Activated B cell treated with CpG ODN at 0.5 μM for 24 hours (primary cell): ENCODE data around the gene NTNG2. TPM values are rescaled to one million over a fixed set of nuclear protein-coding genes. Genes with fewer than 3 reads are reported as not detected.

Experiments
- ATAC-seq: fragments of 200-7000 bp; cut with Tn5 transposase; one replicate; pipeline ENCODE4 v1.10.0; 2021; ENCODE audit warnings: low read depth, mild to moderate bottlenecking, moderate library complexity
- CTCF ChIA-PET: fragments of 350-600 bp; sonication (Branson Sonifier 250); formaldehyde crosslinking; loops from one replicate; lab custom pipeline; 2021; ENCODE audit warnings: antibody characterized with exemption; lab: Charles Lee
- POLR2A ChIA-PET: fragments of 350-600 bp; sonication (Branson Sonifier 250); formaldehyde crosslinking; loops from one replicate; lab custom pipeline; 2021; ENCODE audit warnings: antibody characterized with exemption; lab: Charles Lee
- DNase-seq: peaks from one replicate; pipeline ENCODE4 v3.0.0; 2022
- H3K27ac Mint-ChIP-seq: one replicate; pipeline ENCODE4 v1.8.0; 2020; ENCODE audit warnings: mixed read lengths
- H3K27me3 Mint-ChIP-seq: one replicate; pipeline ENCODE4 v1.8.0; 2021; ENCODE audit warnings: mixed read lengths
- H3K36me3 Mint-ChIP-seq: one replicate; pipeline ENCODE4 v1.8.0; 2021; ENCODE audit warnings: low read depth, mixed read lengths
- H3K4me1 Mint-ChIP-seq: one replicate; pipeline ENCODE4 v1.8.0; 2021; ENCODE audit warnings: mixed read lengths
- H3K4me3 Mint-ChIP-seq: one replicate; pipeline ENCODE4 v1.8.0; 2020; ENCODE audit warnings: mild to moderate bottlenecking, mixed read lengths
- H3K9me3 Mint-ChIP-seq: one replicate; pipeline ENCODE4 v1.8.0; 2020; ENCODE audit warnings: mixed read lengths
- CTCF ChIP-seq: fragments of 200-600 bp; IDR thresholded peaks from one replicate; pipeline ENCODE4 v1.8.0; 2022; ENCODE audit warnings: antibody characterized with exemption, mild to moderate bottlenecking
- intact Hi-C: fragments of 100-400 bp; cut with micrococcal nuclease; formaldehyde crosslinking; loops from one replicate; pipeline ENCODE4 v1.15.1; 2024
- total RNA-seq: library from RNA; stranded (reverse); gene quantifications from 2 replicates; pipeline ENCODE4 v1.2.3, GENCODE V29; 2022

NTNG2 gene
- total RNA-seq, 1 donor from 2014 or later: 3.1 TPM

GRCh38 chr9:132274861-132275260 is 113.0 kb downstream of the NTNG2 start:
- DNase-seq: no peak
- Mint-ChIP-seq H3K4me1 (no peaks in the 10 kb centered on the region), H3K27me3 (no peaks in the 10 kb centered on the region), H3K9me3 (no peaks in the 10 kb centered on the region), H3K36me3 (peaks cover 93% of the 10 kb centered on the region), H3K27ac (no peak overlapping the region), H3K4me3 (no peak overlapping the region)
- ChIA-PET CTCF (interaction anchor here (0.8 to 1.0 kb wide), 2 partner anchors 11 to 15 kb away, joined by 3 to 4 read pairs; no protein-coding TSS in a partner anchor), POLR2A (no interaction called here)
- ATAC-seq: no peak
- TF ChIP-seq CTCF: no peak
- intact Hi-C loops: loop anchor here (10.0 kb wide), 1 partner anchor 60 kb away; no protein-coding TSS in a partner anchor

- intact Hi-C loops: no loop called here
- no peak for TF ChIP-seq CTCF
- ChIA-PET CTCF (no interaction called here), POLR2A (no interaction called here)
- peaks cover 92% of the 10 kb centered on the region for H3K36me3 Mint-ChIP-seq
- ATAC-seq (no peak), DNase-seq (no peak)
- no peaks in the 10 kb centered on the region for H3K4me1 Mint-ChIP-seq
- no peak overlapping the region for H3K27ac Mint-ChIP-seq
- H3K27me3 Mint-ChIP-seq: no peaks in the 10 kb centered on the region
- H3K9me3 Mint-ChIP-seq: no peaks in the 10 kb centered on the region
- H3K4me3 Mint-ChIP-seq: no peak overlapping the region
Observed at GRCh38 chr9:132283165-132283564, 121.3 kb downstream of the NTNG2 start.

- peaks cover 93% of the 10 kb centered on the region for H3K36me3 Mint-ChIP-seq
- no peak for TF ChIP-seq CTCF
- no peaks in the 10 kb centered on the region for H3K9me3 Mint-ChIP-seq
- H3K27me3 Mint-ChIP-seq: no peaks in the 10 kb centered on the region
- no peak overlapping the region for H3K27ac Mint-ChIP-seq
- ATAC-seq: no peak
- DNase-seq: no peak
- ChIA-PET CTCF (no interaction called here), POLR2A (no interaction called here)
- H3K4me1 Mint-ChIP-seq: no peaks in the 10 kb centered on the region
- intact Hi-C loops: no loop called here
- H3K4me3 Mint-ChIP-seq: no peak overlapping the region
Observed at GRCh38 chr9:132283863-132284262, 122.0 kb downstream of the NTNG2 start.

- ATAC-seq (no peak), DNase-seq (no peak)
- H3K27ac Mint-ChIP-seq: no peak overlapping the region
- H3K4me1 Mint-ChIP-seq: no peaks in the 10 kb centered on the region
- H3K27me3 Mint-ChIP-seq: no peaks in the 10 kb centered on the region
- ChIA-PET CTCF (interaction anchor here (1.5 kb wide), 1 partner anchor 19 kb away, joined by 5 read pairs; no protein-coding TSS in a partner anchor), POLR2A (no interaction called here)
- TF ChIP-seq CTCF: no peak
- no peaks in the 10 kb centered on the region for H3K9me3 Mint-ChIP-seq
- H3K4me3 Mint-ChIP-seq: no peak overlapping the region
- H3K36me3 Mint-ChIP-seq: peaks cover 71% of the 10 kb centered on the region
- intact Hi-C loops: no loop called here
Observed at GRCh38 chr9:132287256-132287760, 125.5 kb downstream of the NTNG2 start.

GRCh38 chr9:132288361-132288760 is 126.5 kb downstream of the NTNG2 start:
- no peak overlapping the region for H3K4me3 Mint-ChIP-seq
- H3K27me3 Mint-ChIP-seq: no peaks in the 10 kb centered on the region

More at GRCh38 chr9:132288361-132288760, 126.5 kb downstream of the NTNG2 start:
- TF ChIP-seq CTCF: no peak
- no peaks in the 10 kb centered on the region for H3K9me3 Mint-ChIP-seq
- intact Hi-C loops: no loop called here
- CTCF ChIA-PET: no interaction called here
- no peak overlapping the region for H3K27ac Mint-ChIP-seq
- POLR2A ChIA-PET: no interaction called here
- H3K4me1 Mint-ChIP-seq: no peaks in the 10 kb centered on the region
- ATAC-seq (no peak), DNase-seq (no peak)
- peaks cover 69% of the 10 kb centered on the region for H3K36me3 Mint-ChIP-seq
